ENCODE data around the gene TRHDE. TPM values are rescaled to one million over a fixed set of nuclear protein-coding genes. Genes with fewer than 3 reads are reported as not detected.

The TRHDE gene
- total RNA-seq (2014; rRNA removed; shearing (Covaris generic)) = 1.2 and 2.3 TPM in 2 replicates

- DNase-seq (ENCODE audit: low read depth) = no peak
Measured at GRCh38 chr12:72272091-72272661, at the start of gene TRHDE. TRHDE (plus strand) TSS chr12:72272370; CDS start chr12:72272644, 274 bp downstream.

- DNase-seq (ENCODE audit: low read depth) = no peak
Measured at GRCh38 chr12:72226510-72226909, 45.7 kb upstream of the TRHDE start.

GRCh38 chr12:72228424-72228823 is 43.7 kb upstream of the TRHDE start:
- no peak for DNase-seq (ENCODE audit: low read depth)

- DNase-seq (ENCODE audit: low read depth) = no peak
Measured at GRCh38 chr12:72230589-72230988, 41.6 kb upstream of the TRHDE start.

- no peak for DNase-seq (ENCODE audit: low read depth)
Measured at GRCh38 chr12:72234886-72235285, 37.3 kb upstream of the TRHDE start.

GRCh38 chr12:72236071-72236705 is 36.0 kb upstream of the TRHDE start:
- DNase-seq (ENCODE audit: low read depth) = no peak

GRCh38 chr12:72241552-72241951 is 30.6 kb upstream of the TRHDE start:
- no peak for DNase-seq (ENCODE audit: low read depth)

GRCh38 chr12:72242946-72243345 is 29.2 kb upstream of the TRHDE start:
- no peak for DNase-seq (ENCODE audit: low read depth)

GRCh38 chr12:72246370-72246769 is 25.8 kb upstream of the TRHDE start:
- DNase-seq (ENCODE audit: low read depth) = no peak

- DNase-seq (ENCODE audit: low read depth) = no peak
Measured at GRCh38 chr12:72250346-72250745, 21.8 kb upstream of the TRHDE start.

GRCh38 chr12:72256725-72257124 is 15.4 kb upstream of the TRHDE start:
- no peak for DNase-seq (ENCODE audit: low read depth)

- no peak for DNase-seq (ENCODE audit: low read depth)
Measured at GRCh38 chr12:72261885-72262284, 10.3 kb upstream of the TRHDE start.

- DNase-seq (ENCODE audit: low read depth) = no peak
Measured at GRCh38 chr12:72264548-72265175, 7.5 kb upstream of the TRHDE start.

GRCh38 chr12:72267974-72268373 is 4.2 kb upstream of the TRHDE start:
- no peak for DNase-seq (ENCODE audit: low read depth)

- no peak for DNase-seq (ENCODE audit: low read depth)
Measured at GRCh38 chr12:72268386-72268785, 3.8 kb upstream of the TRHDE start.

GRCh38 chr12:72269491-72269890 is 2.7 kb upstream of the TRHDE start:
- DNase-seq (ENCODE audit: low read depth) = no peak

GRCh38 chr12:72270246-72270645 is 1.9 kb upstream of the TRHDE start:
- no peak for DNase-seq (ENCODE audit: low read depth)

- no peak for DNase-seq (ENCODE audit: low read depth)
Measured at GRCh38 chr12:72270961-72271360, 1.2 kb upstream of the TRHDE start.

- no peak for DNase-seq (ENCODE audit: low read depth)
Measured at GRCh38 chr12:72271451-72272090, 599 bp upstream of the TRHDE start.

- DNase-seq (ENCODE audit: low read depth) = no peak
Measured at GRCh38 chr12:72272731-72273498, 745 bp downstream of the TRHDE start.

- DNase-seq (ENCODE audit: low read depth) = no peak
Measured at GRCh38 chr12:72273499-72273837, 1.3 kb downstream of the TRHDE start.

GRCh38 chr12:72273851-72274351 is 1.7 kb downstream of the TRHDE start:
- no peak for DNase-seq (ENCODE audit: low read depth)

Data from RPMI7951 (cell line).